Stimulated activated CD4-positive, alpha-beta T cell treated with anti-CD3 and anti-CD28 coated beads, Interleukin-2, amount 100 ng/mL, for 24 hours (primary cell): Measurements from ENCODE around the gene CRKL.

Experiments used
- DNase-seq, 2 donors: peaks; one replicate each; pipeline ENCODE4 v3.0.0-alpha.2; 2020

The CRKL gene

DNA sequence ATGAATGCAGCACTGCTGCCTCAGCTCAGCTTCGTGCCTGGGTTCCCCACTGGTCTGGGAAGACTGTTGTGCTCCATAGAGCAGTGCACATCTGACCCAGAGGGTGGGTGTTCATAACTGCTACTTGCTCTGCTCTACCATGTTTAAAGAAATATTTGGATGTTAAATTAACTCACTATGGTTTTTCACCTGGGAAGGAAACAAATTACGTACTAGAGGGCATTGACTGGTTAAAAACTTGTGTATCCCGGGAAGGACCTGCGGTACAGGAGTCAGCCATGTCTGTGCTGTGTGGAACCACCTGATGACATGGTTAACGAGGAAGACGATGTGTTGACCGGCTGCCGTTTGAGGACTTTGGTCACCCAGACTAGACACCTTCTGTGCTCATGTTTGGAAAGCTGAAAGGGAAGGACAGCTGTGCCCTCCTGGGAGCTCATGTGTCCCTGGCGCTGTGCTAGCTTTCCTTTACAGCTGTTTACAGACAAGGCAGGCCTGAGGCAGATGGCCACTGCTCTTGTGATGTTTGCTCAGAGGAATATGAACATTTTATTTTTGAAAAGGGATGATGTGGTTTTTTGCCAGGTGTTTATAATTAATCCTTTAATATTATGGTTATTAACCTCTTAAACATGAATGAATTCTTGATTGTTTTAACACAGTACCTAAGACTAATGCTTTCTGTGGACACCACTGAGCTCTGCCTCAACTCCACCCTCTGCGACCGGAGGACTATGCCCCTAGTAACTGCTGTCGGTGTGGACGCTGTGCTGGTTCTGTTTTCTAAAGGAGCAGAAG, 35.5 kb downstream of the CRKL start:
- no peak for DNase-seq

DNA sequence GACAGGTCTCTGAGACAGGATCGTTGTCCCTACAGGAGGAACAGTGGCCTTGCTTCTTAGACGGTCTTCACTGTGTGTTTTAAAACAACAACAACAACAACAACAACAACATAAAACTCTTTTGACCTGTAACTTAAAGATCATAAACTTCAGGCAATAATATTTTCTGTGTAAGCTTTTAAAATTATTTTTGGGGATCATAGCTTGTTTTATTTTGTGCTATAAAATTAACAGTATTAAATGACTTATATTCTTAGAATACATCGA, 36.1 kb downstream of the CRKL start:
- no peak for DNase-seq

DNA sequence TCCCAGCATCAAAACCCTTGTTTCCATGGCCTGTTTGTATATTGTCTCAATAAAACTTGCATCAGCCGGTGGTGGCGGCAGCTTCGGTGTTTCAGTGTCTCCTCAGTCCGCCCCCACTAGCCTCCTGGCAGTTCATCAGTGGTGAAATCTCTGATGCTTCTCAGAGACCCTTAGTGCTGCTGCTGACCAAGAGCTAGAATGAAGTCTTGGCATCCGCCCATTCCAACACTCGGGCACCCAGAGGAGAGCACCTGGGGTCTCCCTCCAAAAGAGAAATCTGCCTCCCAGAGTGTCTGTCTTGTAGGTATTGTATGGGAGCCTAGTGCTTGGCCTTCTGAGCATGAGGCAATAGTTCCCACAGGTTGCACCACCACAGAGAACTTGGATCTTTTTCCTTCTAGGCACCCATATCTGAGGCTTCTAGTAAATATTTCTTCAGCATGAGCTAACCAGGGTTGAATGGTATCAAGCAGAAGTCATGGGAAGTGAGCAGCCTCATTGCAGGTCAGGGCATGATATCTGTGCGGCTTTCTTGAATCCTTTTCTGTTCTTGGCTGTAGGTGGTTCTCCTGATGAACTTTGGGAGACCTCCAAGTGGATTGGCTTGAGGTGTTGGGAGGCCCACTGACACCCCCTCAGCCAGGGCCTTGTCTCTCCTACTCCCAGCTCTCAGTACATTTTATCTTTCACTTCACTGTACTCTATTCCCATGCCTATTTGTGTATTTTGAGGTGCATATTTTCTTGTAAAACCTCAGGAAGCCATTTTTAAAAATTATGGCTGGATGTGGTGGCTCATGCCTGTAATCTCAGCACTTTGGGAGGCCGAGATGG, 36.7 kb downstream of the CRKL start:
- DNase-seq: no peak

DNA sequence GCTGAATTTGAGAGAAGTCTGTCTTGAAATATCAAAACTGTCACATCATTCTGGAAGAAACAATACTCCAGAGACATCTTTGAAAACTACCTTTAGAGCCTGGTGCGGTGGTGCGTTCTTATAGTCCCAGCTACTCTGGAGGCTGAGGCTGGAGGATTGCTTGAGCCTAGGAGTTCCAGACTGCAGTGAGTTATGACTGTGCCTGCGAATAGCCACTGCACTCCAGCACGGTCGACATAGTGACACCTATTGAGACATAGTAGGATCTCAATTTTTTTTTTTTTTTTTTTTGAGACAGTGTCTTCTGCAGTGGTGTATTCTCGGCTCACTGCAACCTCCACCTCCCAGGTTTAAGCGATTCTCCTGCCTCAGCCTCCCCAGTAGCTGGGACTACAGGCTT, 38.3 kb downstream of the CRKL start:
- DNase-seq: no peak

DNA sequence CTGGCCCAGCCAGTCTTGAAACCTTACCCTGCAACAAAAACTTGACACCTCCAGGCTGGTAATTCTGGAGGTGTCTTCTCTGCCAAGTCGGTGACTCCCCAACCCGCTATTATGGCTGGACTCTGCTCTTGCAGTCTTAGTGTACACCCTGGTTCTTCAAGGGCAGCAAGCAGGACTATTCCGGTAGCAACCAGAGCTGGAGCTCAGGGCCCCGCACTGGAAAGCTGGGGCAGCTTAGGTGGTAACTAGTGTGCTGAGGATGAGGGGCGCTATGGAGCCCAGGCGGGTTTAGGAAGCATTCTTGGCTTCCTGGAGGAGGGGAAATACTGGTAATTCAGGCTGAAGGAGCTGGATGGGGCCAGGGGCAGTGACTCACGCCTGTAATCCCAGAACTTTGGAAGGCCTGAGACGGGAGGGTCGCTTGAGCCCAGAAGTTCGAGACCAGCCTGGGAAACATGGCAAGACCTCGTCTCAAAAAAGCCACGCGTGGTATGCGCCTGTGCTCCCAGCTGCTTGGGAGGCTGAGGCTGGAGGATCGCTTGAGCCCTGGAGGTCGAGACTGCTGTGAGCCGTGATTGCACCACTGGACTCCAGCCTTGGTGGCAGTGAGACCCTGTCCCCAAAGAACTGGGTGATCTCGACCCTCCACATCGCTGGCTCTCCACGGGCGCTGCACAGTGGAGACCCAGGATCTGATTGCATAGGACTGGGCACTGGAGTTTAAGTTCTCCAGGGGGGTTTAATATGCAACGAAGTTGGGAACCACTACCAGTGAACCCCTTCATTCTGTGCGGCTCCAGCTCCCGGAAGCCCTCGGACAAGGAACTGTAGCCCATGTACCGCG, 39.3 kb downstream of the CRKL start:
- DNase-seq: no peak

GRCh38 chr22:20957102-20957682, 40.0 kb downstream of the CRKL start:
- no peak for DNase-seq

DNA sequence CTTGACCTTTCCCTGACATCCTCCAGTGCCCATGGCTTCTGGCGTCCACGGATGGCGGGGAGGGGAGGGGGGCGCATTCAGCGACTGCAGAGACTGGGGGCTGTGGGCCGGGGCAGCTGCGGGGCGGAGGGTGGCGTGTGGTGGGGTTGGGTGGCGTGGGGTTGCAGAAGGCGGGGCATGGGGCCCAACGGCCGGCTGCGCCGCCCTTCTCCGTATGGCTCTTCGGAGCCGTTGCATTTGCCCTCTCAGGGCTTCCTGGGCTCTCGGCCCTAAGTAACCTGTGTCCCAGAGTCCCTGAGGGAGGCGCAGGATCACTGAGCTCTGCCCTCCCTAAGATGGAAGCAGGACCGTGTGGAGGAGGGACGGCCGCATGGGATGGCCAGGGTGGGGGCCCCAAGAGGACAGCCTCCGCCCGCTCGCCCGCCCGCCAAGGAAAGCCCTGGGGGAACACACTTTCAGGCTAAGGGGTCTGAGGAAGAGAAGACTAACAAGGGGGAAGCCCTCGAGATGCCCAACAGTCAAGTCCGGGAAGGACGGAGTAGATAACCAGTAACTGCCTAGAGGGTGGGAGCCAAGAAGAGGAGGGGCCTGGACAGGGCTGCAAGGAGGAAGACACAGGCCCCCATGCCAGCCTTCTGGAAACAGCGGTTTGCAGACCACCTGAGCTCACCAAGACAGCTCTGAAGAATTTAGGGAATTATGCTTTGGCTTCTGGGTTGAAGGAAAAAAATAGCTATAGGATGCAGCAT, 40.6 kb downstream of the CRKL start:
- no peak for DNase-seq

DNA sequence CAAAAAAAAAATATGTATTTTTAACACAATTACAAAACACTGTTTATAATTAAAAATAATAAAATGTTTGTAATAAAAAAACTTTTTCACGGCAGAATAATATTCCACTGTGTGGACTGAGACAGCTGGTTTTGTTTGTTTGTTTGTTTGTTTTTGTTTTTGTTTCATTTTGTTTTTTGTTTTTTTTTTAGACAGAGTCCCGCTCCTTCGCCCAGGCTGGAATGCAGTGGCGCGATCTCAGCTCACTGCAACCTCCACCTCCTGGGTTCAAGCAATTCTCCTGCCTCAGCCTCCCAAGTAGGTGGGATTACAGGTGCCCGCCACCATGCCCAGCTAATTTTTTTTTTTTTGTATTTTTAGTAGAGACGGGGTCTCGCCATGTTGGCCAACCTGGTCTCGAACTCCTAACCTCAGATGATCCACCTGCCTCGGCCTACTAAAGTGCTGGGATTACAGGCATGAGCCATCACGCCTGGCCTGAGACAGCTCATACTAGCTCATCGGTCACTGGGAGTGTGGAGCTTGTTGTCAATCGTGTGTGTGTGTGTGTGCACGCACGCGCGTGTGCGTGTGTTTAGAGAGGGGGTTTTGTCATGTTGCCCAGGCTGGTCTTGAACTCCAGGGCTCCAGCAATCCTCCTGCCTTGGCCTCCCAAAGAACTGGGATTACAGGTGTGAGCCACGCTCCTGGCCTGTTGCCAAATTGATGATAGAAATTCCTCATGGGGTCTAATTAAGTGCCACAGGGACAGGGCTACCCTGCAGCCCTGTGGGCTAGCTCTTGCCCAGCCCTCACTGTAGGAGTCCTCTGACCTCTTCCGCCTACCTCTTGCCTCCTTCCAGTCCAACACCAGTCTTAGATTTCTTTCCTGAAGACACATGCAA, 42.6 kb downstream of the CRKL start:
- DNase-seq: no peak

GRCh38 chr22:20960609-20961008, 43.4 kb downstream of the CRKL start:
- DNase-seq: no peak

DNA sequence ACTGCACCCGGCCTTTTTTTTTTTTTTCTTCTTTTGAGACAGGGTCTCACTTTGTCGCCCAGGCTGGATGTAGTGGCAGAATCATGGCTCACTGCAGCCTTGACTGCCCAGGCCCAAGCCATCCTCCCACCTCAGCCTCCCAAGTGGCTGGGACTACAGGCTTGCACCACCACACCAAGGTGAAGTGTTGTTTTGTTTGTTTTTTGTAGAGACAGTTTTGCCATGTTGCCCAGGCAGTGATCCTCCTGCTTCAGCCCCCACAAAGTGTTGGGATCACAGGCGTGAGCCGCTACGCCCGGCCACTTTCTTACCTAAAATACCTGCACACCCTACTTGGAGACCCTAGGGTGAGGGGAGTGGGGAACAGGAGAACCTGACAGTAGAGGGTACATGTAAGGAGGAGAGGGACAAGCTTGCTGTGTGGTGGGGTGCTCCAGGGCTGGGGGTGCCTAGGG, 45.3 kb downstream of the CRKL start:
- no peak for DNase-seq

DNA sequence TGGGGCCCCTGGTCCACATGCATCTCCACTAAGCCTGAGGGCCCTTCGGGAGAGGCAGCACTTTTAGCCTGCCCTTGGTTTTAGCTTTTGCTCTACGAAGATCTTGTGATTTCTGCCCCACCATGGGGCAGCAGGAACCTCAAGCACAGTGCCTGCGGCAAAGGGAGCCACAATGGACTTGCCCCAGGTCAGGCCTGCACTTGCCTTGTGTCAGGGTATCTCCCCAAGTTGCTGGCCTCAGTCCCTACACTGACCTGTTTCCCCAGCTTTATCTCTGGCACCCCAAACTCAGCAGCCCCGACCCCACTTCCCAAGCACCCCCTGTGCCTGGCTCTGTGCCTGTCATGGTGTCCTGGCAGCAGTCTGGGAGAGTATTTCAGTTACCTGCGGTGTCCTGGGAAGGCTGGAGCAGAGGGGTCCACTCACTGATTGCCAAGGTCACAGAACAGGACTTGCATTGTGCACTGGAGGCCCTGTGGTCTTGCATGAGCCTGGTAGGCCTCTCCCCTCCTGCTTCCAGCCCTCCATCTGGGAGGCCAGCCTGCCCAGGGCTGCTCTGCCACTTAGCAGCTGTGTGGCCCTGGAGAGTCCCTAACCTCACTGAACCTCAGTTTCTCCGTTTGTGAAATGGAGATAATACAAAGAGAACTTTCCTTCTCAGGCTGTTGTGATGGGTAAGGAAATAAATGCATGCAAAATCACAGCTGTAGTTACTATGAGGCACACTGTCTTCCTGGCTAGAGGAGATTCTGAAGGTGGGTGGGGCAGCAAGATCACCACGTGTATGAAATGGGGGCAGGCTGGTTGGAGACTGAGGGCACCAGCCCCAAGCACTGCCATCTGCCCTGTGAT, 46.2 kb downstream of the CRKL start:
- DNase-seq: no peak

DNA sequence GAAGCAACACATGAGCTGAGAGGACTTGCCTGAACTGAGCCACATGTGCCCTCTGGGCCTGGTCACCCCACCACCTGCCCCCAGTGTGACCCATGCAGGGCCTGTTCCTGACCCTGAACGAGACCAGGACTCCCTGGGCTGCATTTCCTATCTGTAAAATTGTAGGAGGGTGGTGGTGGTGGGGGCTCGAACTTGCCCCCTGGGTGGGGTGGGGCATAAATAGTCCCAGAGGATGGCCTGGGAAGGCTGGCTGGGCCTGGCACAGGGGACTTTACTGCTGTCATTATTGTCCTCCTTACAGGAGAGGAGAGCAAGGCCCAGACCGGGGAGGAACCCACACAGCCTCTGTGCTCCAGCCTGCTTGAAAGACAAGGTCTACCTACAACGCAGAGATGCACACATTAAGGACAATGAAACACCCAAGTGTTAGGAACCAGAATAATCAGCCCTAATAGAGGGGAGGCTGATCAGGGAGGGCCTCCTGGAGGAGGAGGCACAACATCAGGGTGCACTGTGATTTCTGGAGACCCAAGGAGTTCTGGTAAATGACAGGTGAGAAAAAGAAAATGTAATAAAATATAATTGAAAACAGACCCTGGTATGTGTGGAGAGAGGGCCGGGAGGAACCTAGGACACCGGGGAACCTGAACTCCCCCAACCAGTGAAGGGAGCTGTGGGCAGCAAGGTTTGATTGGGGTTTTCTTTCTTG, 47.0 kb downstream of the CRKL start:
- DNase-seq: no peak

GRCh38 chr22:20964799-20965103, 47.5 kb downstream of the CRKL start:
- peak in 1 of 2 donors; percentile 20 for DNase-seq

GRCh38 chr22:20965104-20965887, 48.1 kb downstream of the CRKL start:
- DNase-seq: no peak

DNA sequence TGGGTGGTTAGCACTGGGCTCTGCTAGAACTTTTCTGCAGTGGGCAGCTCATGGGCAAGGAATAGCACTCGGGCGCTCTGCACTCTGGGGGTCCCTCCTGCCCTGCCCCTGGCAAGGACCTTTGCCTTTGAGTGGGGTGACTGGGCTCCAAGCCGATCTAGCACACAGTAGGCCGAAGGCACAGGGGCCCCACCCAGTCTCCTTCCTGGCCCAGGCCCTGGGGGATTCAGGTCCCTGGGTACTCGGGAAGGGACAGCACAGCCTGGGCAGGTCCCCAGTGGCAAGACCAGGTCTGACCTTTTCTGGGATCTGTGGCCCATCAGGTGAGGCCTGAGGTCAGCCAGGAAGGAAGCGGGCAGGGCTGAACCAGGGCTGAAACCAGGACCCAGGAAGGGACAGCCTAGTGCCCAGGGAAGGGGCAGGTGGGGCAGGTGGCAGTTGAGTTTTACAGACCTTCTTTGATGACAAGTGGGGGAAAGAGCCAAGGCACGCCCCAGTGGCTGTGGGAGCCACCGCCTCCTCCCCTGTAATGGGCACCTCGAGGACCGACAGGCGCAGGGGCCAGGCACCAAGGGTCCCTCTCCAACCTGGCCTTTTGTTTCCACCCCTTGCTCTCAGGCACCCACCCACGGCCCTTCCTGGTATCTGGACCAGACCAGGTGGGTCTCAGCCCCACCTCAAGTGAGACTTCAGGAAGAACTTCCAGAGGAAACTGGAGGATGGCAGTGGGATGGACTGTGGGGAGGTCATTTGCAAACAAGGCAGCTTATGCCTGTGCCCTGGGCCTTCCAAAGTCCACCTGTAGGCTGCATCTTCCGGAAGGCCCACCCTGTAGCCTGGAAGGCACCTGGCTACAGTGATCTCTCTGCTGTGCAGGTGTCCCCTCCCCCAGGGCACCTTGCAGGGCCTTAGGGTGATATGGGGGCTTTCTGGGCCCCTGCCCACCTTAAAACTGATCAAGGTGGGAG, 49.0 kb downstream of the CRKL start:
- DNase-seq: no peak

- no peak for DNase-seq
These were observed 49.9 kb downstream of the CRKL start, which contains the start of gene AIFM3 for GRCh38 chr22:20966883-20967696. TSS of gene AIFM3 (plus strand) at chr22:20967255. CDS start at chr22:20967945, 690 bp downstream.
